NCI-H524 treated with DMSO at 0.1 percent for 48 hours (cell line): ENCODE data around the gene GPR25.
A peak's percentile ranks its signal among the peaks of the same experiment; 100 is the strongest.

Source experiments
- DNase-seq: peaks from one replicate; lab custom pipeline; 2025; lab: John Stamatoyannopoulos, UW

GPR25 gene

GRCh38 chr1:200872446-200873115 is at the start of gene GPR25:
Gene GPR25, plus strand, starts transcription at chr1:200872981. Its CDS starts 57 bp downstream, at chr1:200873038.
- DNase-seq, result no peak

GRCh38 chr1:200831091-200831490 is 41.7 kb upstream of the GPR25 start:
- no peak for DNase-seq

- DNase-seq, result no peak
Observed at GRCh38 chr1:200834383-200834782, 38.4 kb upstream of the GPR25 start.

DNA sequence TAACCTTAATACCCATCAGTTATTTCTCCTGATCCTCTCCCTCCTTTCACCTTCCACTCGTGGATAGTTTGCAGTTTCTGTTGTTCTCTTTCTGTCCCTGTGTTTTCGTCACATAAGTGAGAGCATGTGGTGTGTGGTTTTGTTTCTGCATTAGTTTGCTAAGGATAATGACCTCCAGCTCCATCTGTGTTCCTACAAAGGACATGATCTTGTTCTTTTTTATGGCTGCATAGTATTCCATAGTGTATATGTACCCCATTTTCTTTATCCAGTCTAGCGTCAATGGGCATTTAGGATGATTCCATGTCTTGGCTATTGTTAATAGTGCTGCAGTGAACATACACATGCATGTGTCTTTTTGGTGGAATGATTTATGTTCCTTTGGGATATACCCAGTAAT is 36.6 kb upstream of the GPR25 start:
- no peak for DNase-seq

GRCh38 chr1:200837931-200838571 is 34.7 kb upstream of the GPR25 start:
- DNase-seq, result no peak

GRCh38 chr1:200838676-200839445 is 33.9 kb upstream of the GPR25 start:
- DNase-seq, result no peak

GRCh38 chr1:200845360-200845759 is 27.4 kb upstream of the GPR25 start:
- no peak for DNase-seq

- DNase-seq, result no peak
Observed at GRCh38 chr1:200846398-200846797, 26.4 kb upstream of the GPR25 start.

DNA sequence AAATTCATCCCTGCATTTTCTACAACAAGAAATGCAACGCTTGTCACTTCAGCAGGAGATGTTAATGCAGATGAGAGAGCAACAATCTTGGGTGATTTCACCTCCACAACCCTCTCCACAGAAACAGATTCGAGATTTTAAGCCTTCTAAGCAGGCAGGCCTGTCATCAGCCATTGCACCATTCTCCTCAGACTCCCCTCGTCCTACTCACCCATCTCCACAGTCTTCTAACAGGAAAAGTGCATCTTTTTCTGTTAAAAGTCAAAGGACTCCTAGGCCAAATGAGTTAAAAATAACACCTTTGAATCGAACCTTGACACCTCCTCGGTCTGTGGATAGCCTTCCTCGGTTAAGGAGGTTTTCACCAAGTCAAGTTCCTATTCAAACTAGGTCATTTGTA is 23.4 kb upstream of the GPR25 start:
- no peak for DNase-seq

- no peak for DNase-seq
Observed at GRCh38 chr1:200850554-200850953, 22.2 kb upstream of the GPR25 start.

DNA sequence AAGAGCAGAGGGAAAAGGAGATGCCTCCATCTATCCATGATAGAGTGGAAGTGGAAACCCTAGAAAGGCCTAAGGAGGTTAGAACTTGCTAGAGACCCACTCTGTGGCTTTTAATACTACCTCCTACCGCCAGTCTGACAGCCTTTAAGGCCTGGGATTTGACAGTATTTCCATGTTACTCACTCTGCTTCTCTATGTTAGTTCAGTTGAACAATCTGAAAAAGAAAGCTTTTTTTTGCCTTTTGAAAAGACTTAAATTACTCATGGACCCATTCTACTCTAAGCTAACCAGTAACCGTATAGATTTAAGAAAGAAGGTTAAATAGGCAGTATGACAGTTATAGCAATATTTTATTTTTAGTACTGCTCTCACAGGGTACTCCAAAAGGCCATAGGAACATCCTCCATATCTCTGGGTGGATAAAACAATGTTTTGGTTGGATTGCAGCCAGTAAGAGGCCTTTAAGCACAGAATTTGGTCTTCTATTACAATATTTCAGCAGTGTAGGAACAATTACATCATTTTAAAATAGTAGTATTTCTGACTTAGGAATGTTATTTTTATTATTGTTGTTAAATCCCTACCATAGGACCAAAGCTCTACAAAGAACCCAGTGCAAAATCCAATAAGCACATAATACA is 15.9 kb upstream of the GPR25 start:
- DNase-seq, result no peak

DNA sequence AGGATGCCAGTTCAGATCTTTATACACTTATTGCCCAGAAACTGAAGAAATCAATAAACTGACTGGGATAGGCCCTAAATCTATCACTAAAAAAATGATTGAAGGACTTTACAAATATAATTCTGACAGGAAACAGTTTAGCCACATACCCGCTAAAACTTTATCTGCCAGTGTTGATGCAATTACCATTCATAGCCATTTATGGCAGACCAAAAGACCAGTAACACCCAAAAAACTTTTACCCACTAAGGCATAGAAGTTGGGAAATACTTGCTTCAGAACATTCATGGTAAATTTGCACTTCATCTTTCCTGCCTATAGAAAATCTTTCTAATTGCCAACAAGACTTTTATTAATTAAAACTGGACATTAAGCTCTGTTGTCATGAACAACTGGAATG is 15.0 kb upstream of the GPR25 start:
- DNase-seq, result no peak

DNA sequence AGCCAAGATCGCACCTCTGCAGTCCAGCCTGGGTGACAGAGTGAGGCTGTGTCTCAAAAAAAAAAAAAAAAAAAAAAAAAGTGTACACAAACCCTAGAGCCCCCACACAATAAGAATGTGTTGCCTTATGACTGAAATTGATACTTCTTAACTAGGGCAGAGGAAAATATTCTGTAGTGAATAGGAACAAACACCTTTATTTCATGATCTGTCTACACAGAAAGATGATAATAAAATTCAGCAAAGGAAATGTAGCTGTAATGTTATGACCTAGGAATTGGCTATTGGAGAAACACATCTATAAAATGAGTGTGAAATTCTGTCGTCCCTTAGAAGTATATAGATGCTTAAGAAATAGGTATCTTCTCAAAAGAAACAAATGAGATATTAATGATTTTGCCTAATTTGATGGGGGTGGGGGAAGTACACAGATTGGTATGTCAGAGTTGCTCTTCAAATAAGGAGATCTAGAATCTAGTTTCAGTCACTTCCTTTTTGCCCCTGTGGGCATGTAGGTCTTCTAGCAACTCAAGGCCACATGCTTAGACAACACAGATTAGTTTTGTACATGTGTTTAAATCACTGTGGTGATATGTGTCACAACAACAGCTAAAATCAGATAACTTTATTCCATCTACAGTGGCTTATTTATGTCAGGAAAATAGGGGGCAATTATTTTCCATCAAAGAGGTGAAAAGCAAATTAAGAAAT is 10.7 kb upstream of the GPR25 start:
- DNase-seq, result no peak

DNA sequence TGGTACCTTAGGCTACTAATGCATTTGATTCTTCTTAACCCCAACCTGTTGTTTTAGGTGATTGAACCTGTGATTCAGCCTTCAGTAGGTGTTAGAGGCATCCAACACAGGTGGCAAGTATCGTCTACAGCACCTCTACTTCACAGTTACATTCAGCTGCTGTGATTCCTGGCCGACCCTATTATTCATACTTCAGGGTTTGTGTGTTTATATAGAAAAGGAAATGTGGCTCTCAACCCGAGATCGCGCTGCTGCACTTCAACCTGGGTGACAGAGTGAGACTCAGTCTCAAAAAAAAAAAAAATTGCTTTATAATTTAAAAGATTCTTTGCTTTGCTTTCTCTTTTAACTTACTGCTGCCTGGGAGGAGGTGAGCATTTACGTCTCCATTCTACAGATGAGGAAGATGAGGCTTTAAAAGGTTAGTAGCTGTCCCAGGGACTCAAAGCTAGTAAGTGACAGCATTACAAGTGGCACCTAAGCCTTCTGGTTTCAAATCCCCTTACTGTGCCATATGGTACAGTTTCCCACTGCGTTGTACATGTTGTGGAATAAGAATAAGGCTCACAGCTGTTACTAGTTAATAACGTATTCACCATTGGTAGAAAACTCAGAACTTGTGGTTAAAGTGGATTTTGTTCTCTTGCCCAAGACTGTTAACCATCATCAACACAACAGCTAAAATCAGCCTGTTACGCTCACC is 9.9 kb upstream of the GPR25 start:
- DNase-seq, result peak; percentile 76

DNA sequence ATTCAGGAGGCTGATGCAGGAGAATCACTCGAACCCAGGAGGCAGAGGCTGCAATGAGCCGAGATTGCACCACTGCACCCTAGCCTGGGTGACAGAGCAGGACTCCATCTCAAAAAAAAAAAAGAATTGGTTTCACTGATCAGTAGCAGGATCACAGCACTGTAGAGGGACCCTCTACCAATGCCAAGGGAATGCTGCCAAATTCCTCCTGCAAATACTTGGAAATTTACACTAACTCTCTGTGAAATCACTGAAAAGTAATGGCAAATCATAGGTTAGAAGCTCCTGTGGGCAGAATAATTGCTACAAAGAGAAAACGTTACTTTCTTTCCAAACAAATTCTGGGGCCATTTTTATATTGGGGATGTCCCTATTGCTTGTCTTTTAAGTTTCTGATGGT is 6.7 kb upstream of the GPR25 start:
- no peak for DNase-seq

GRCh38 chr1:200866521-200866920 is 6.3 kb upstream of the GPR25 start:
- DNase-seq, result no peak

- no peak for DNase-seq
Observed at GRCh38 chr1:200867018-200867811, 5.6 kb upstream of the GPR25 start.

- DNase-seq, result no peak
Observed at GRCh38 chr1:200869376-200869752, 3.4 kb upstream of the GPR25 start.

GRCh38 chr1:200869753-200870391 is 2.9 kb upstream of the GPR25 start:
- no peak for DNase-seq

GRCh38 chr1:200873116-200873670 is 412 bp downstream of the GPR25 start:
- DNase-seq, result no peak
